Gastrocnemius medialis (tissue), 4 donors: ENCODE measurements around the gene TMBIM1.

Experiments
- CTCF ChIP-seq, 5 experiments: fragments of 450-650 bp in 3 of 5; fragments of 200-600 bp in 2 of 5; sonication (generic) in 2 of 5; IDR thresholded peaks in 4 of 5; conservative IDR thresholded peaks in 1 of 5; 1 replicate in 4 of 5; 2 replicates in 1 of 5; pipeline ENCODE4 v1.5.1; 2016 to 2019; ENCODE audit warnings: antibody characterized with exemption in 5 of 5, mild to moderate bottlenecking in 3 of 5, moderate library complexity in 3 of 5
- POLR2A ChIP-seq, 2 donors: fragments of 450-650 bp; IDR thresholded peaks; one replicate each; pipeline ENCODE4 v1.6.1; 2017; ENCODE audit warnings: antibody characterized with exemption in 2 of 2, mild to moderate bottlenecking in 2 of 2, moderate library complexity in 2 of 2

GRCh38 chr2:218265626-218266025, 26.7 kb downstream of the TMBIM1 start:
- TF ChIP-seq CTCF (IDR thresholded peaks at IDR 0.05 in 4 of 5, conservative IDR thresholded peaks at IDR 0.05 in 1 of 5) (no peak), POLR2A (IDR thresholded peaks at IDR 0.05) (no peak)
